WERI-Rb-1 (cell line): Measurements from ENCODE around the gene CXCR6.

Experiments
- DNase-seq: peaks from one replicate; pipeline ENCODE4 v3.0.0-alpha.2; 2020
- H3K27ac ChIP-seq: fragments of 250-450 bp; sonication (Bioruptor Pico); 2 replicates; pipeline ENCODE4 v1.5.1; 2020; ENCODE audit warnings: mild to moderate bottlenecking, moderate library complexity
- H3K27me3 ChIP-seq: fragments of 250-450 bp; sonication (Bioruptor Pico); 2 replicates; pipeline ENCODE4 v1.5.1; 2021; ENCODE audit warnings: mild to moderate bottlenecking, low read depth, moderate library complexity; ENCODE audit not compliant: insufficient read depth, severe bottlenecking
- H3K36me3 ChIP-seq: fragments of 250-450 bp; sonication (Bioruptor Pico); 2 replicates; pipeline ENCODE4 v1.5.1; 2020; ENCODE audit warnings: mild to moderate bottlenecking, moderate library complexity
- H3K4me3 ChIP-seq: 2 replicates; pipeline ENCODE4 v1.5.1; 2011; ENCODE audit warnings: low read depth, mild to moderate bottlenecking, control low read depth, low read length
- H3K9me3 ChIP-seq: fragments of 250-450 bp; sonication (Bioruptor Pico); 2 replicates; pipeline ENCODE4 v1.5.1; 2021; ENCODE audit warnings: mild to moderate bottlenecking, moderate library complexity; ENCODE audit not compliant: severe bottlenecking
- CTCF ChIP-seq: IDR thresholded peaks from 2 replicates; pipeline ENCODE4 v1.5.1; 2011; ENCODE audit warnings: low read depth, mild to moderate bottlenecking, control low read depth, inconsistent platforms, low read length

CXCR6 gene

GRCh38 chr3:45984331-45985312 lies 41.4 kb downstream of the CXCR6 start:
- no peak for TF ChIP-seq CTCF

GRCh38 chr3:45985532-45986302 lies 42.5 kb downstream of the CXCR6 start:
- Histone ChIP-seq H3K27ac (no peak overlapping the region), H3K27me3 (no peaks in the 10 kb centered on the region), H3K4me3 (no peak overlapping the region), H3K36me3 (peaks cover 58% of the 10 kb centered on the region), H3K9me3 (no peaks in the 10 kb centered on the region)
- no peak for DNase-seq
- TF ChIP-seq CTCF: no peak

More at GRCh38 chr3:45984331-45985312, 41.4 kb downstream of the CXCR6 start:
- Histone ChIP-seq H3K4me3 (no peak overlapping the region), H3K36me3 (peaks cover 69% of the 10 kb centered on the region), H3K27me3 (no peaks in the 10 kb centered on the region), H3K9me3 (no peaks in the 10 kb centered on the region), H3K27ac (no peak overlapping the region)
- no peak for DNase-seq

GRCh38 chr3:45986303-45986982 lies 43.2 kb downstream of the CXCR6 start:
- no peaks in the 10 kb centered on the region for H3K9me3 ChIP-seq
- DNase-seq: no peak
- peaks cover 51% of the 10 kb centered on the region for H3K36me3 ChIP-seq
- TF ChIP-seq CTCF: no peak
- H3K27me3 ChIP-seq: no peaks in the 10 kb centered on the region
- H3K27ac ChIP-seq: no peak overlapping the region
- no peak overlapping the region for H3K4me3 ChIP-seq

- DNase-seq: no peak
- no peaks in the 10 kb centered on the region for H3K9me3 ChIP-seq
- no peak overlapping the region for H3K27ac ChIP-seq
- no peak for TF ChIP-seq CTCF
- peaks cover 41% of the 10 kb centered on the region for H3K36me3 ChIP-seq
- H3K27me3 ChIP-seq: no peaks in the 10 kb centered on the region
- H3K4me3 ChIP-seq: no peak overlapping the region
Measured at GRCh38 chr3:45987368-45988291, 44.4 kb downstream of the CXCR6 start.

- Histone ChIP-seq H3K4me3 (no peak overlapping the region), H3K9me3 (no peaks in the 10 kb centered on the region), H3K27ac (no peak overlapping the region), H3K27me3 (no peaks in the 10 kb centered on the region), H3K36me3 (peaks cover 37% of the 10 kb centered on the region)
- DNase-seq: no peak
- TF ChIP-seq CTCF: no peak
Measured at GRCh38 chr3:45988362-45988761, 45.1 kb downstream of the CXCR6 start.
